GM19467 (cell line): Measurements from ENCODE around the gene CNTLN.
"Not testable (repeated sequence)": the region's sequence is repeated elsewhere in the genome, so short reads cannot be mapped to it uniquely, and the experiment has no call there.

Experiments
- ATAC-seq: cut with Tn5 transposase; IDR thresholded peaks from one replicate; pipeline ENCODE4 v1.9.1; 2021; ENCODE audit warnings: mild to moderate bottlenecking, moderate library complexity; ENCODE audit not compliant: unreplicated experiment

The CNTLN gene

GRCh38 chr9:17291766-17292165, 156.9 kb downstream of the CNTLN start:
- ATAC-seq = no peak

- no peak for ATAC-seq
Measured at GRCh38 chr9:17293685-17294084, 158.8 kb downstream of the CNTLN start.

- no peak for ATAC-seq
Measured at GRCh38 chr9:17294822-17295624, 160.2 kb downstream of the CNTLN start.

- ATAC-seq = no peak
Measured at GRCh38 chr9:17315341-17315740, 180.5 kb downstream of the CNTLN start.

GRCh38 chr9:17318821-17319320, 184.0 kb downstream of the CNTLN start:
- no peak for ATAC-seq

DNA sequence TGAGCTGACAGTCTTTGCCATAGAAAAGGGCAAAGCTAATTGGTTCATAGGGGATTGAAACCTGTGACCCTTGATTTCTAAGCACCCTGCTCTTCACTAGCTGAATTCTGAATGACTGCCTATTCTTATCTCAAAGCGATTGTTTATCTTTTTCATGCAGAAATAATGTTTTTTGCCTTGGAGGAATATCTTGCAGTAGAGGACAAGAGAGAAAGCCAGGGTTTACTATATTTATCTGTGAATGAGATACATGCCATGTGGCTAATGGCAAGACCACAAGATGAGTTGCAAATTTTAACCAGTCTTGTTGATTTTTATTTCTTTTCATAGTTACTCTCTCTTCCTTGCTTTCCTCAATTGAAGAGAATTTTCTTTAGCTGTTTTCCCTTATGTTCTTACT, 185.0 kb downstream of the CNTLN start:
- ATAC-seq = no peak

DNA sequence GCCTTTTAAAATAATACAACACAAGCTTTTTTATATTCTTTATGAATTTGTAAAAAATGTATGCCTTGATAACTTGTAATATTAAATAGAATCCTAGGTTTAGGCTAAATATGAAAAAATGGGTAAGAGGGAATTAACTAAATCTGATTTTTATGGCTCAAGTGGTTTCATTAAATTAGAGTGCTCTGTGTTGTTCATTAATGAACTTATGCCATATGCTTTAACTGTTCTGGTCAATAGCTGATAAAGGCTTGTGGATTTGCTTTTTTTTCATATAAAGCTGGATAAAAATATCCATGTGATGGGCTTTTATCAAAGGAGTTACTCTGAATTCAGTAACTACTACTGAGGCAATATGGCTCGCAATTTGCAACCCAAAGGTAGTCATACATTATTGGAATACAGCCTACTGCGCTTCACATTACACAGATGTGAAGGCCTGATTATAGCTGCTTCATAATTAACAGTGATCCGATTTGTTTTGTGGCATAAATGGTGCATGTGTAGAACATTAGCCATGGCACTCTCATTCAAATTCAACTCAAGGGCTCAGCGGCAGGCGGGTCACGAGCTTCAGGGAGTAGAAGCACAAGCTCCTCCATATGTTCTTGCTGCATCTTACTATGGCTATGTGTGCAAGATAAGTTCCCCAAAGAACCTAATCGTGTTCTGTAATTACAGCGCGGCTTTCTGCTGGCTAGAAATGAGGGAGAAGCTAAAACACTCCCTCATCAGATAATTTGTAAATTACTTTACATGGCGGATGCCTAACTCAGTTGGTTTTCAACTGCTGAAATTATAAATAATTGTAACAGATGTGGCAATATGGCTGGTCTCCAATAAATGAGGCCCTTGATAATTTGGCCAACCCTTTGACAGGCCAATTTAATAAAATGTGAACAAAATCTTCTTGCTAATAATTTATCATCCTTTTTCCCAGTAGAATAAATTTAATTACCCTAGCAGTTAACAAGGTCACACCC, 188.3 kb downstream of the CNTLN start:
- ATAC-seq = no peak

DNA sequence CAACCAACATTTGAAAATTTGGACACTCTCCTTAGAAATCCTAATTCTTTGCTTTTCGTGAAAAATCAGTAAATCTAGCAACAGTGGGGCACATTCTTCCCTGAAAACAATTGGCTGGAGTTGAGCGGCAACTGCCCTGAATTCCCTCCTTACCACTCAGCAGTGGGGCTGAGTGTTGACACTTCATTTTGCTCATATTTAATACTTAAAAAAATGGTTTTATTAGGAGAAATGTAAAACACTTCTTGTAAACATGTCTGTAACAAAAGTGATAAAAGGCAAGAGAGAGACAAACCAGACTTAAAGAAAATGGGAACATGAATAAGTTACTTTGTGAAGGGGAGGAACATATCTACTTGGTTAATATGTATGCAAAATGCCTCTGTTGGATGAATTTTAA, 193.5 kb downstream of the CNTLN start:
- ATAC-seq = no peak

- ATAC-seq = no peak
Measured at GRCh38 chr9:17330097-17330496, 195.3 kb downstream of the CNTLN start.

DNA sequence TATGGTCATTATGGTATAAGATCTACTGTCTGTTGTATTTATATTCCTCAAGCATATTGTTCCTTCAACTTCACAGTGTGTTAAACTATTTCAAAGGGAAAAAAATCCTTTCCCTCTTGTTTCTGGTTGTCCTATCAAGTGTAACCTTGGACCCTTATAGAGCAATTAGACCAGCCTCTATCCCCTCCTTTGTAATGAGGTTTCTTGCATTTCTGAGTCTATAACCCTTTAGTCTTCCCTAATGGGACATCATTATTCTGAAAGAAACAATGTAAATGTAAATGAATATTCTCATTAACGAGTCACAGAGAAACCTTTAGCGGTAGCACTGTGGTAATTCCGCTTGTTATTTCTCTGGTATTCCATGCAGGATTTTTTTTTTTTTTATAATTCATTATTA, 197.3 kb downstream of the CNTLN start:
- no peak for ATAC-seq

- no peak for ATAC-seq
Measured at GRCh38 chr9:17339156-17339555, 204.3 kb downstream of the CNTLN start.

- ATAC-seq = no peak
Measured at GRCh38 chr9:17342696-17343095, 207.9 kb downstream of the CNTLN start.

- ATAC-seq = no peak
Measured at GRCh38 chr9:17349831-17350230, 215.0 kb downstream of the CNTLN start.

- not testable (repeated sequence) for ATAC-seq
Measured at GRCh38 chr9:17354006-17354405, 219.2 kb downstream of the CNTLN start.

DNA sequence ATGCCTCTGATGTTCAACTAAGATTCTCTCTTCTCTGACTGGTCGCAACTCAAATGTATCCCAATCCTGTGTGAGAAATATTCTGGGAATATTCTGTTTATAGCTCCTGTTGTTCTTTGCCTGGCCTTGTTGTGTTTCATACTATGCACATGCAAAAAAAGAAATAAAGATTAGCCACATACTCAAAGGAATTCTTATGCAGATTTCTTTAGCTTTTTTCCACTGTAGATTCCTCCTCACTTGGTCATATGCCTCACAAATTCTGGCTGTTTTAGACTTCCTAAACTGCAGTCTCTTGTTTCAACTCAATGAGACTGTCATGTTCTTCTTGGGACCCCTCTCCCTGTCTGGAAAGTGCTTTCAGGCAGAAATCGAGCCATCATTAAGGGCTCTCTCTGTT, 226.5 kb downstream of the CNTLN start:
- ATAC-seq = no peak

DNA sequence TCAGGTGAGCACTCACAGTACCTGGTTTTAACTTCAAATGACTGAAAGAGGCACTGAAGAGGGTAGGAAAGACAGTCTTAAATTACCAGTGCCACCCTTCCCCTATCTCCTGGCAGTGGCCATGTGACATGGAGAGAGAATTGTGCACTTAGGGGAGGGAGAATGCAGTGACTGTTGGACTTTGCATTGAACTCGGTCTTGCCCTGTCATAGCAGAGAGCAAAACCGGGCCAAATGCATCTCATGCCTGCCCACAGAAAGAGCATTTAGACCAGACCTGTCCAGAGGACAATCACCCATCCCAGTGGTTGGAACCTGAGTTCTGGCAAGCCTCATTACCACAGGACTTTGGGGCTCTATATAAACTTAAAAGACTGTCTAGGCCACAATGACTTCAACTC, 232.2 kb downstream of the CNTLN start:
- no peak for ATAC-seq

DNA sequence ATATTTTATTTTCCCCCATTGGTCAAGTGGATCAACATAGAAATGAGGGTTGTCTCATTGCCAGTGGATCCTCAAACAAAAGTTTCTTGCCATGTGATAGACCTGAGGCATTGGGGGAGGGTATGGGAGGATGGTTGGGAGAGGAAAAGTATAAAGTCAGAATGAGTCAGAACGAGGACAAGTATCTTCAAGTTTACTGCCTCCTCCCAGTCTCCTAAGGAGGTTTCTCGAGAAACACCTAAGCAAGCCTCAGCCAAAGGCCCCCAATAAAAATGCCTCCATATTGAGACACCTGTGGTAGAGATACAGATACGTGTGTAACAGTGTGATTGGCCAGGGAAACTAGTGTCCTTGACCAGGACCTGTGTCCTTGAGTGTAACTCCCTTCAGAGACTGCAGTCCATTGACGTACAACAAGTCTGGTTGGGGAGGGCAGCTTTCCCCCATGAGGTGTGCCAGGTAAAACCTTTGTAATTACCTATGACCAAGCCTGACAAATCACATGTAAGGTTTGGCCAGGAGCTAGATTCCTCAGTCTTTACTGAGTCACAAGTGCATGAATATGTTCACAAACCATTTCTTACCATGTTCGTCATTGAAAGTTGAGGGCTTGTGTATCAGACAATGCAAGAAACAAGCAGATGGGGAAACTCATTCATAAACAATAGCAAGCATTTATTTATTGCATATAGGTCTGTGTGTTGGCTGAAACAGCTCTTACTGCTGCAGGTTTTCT, 245.5 kb downstream of the CNTLN start:
- ATAC-seq = no peak

GRCh38 chr9:17387565-17387964, 252.7 kb downstream of the CNTLN start:
- no peak for ATAC-seq

- no peak for ATAC-seq
Measured at GRCh38 chr9:17389026-17389425, 254.2 kb downstream of the CNTLN start.

DNA sequence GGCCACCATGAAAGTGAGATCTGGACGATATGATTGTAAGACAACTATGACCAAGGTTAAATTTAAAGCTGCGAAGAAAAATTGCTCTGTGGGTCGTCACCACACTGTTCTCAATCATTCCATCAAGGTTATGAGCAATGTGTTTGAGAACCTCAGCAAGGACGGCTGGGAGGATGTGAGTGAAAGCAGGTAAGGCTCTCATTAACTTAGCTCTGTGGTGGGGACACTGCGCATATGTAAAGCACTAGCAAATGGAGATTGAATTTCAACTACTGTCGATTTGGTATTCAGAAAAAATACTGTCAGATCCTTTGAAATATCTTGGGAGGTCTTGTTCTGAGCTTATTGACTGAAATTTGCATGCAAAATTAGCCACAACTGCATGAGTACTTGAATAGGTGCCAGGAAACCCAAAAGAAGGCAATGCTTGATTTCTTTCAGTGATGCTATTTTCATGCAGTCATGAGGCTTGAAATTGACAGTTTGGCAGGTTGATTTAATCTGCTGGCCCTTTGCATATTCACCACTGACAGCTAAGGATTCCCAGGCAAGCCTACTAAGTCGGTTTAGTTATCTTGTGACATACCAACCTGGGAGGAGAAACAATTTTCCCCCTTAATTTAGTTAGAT, 260.2 kb downstream of the CNTLN start:
- ATAC-seq = no peak
